WTC11 (cell line): ENCODE data around the gene TRIM46. TPM values are rescaled to one million over a fixed set of nuclear protein-coding genes. Genes with fewer than 3 reads are reported as not detected.

Experiments used
- ATAC-seq: fragments of 200-7000 bp; cut with Tn5 transposase; 2 replicates; pipeline ENCODE4 v1.10.0; 2021; ENCODE audit warnings: mild to moderate bottlenecking, moderate library complexity
- CTCF ChIA-PET: fragments of 300-600 bp; sonication (Branson Sonifier 250); formaldehyde crosslinking; loops from one replicate; lab custom pipeline; 2021; ENCODE audit warnings: antibody characterized with exemption; lab: Charles Lee
- POLR2A ChIA-PET: fragments of 350-600 bp; sonication (Branson Sonifier 250); formaldehyde crosslinking; loops from one replicate; lab custom pipeline; 2021; ENCODE audit warnings: antibody characterized with exemption; lab: Charles Lee
- DNase-seq: peaks from one replicate; pipeline ENCODE4 v3.0.0; 2021; ENCODE audit warnings: low spot score
- H3K27ac Mint-ChIP-seq: 2 replicates; pipeline ENCODE4 v1.8.0; 2021; ENCODE audit warnings: mixed read lengths
- H3K27me3 Mint-ChIP-seq: 2 replicates; pipeline ENCODE4 v1.8.0; 2021; ENCODE audit warnings: low read depth, mild to moderate bottlenecking, moderate library complexity, mixed read lengths
- H3K36me3 Mint-ChIP-seq: 2 replicates; pipeline ENCODE4 v1.8.0; 2021; ENCODE audit warnings: mixed read lengths
- H3K4me1 Mint-ChIP-seq: 2 replicates; pipeline ENCODE4 v1.8.0; 2022; ENCODE audit warnings: mixed read lengths
- H3K4me3 Mint-ChIP-seq: 2 replicates; pipeline ENCODE4 v1.8.0; 2021; ENCODE audit warnings: mild to moderate bottlenecking, moderate library complexity, mixed read lengths
- H3K9me3 Mint-ChIP-seq: 2 replicates; pipeline ENCODE4 v1.8.0; 2021; ENCODE audit warnings: mixed read lengths
- ATF1 ChIP-seq: sonication (generic); formaldehyde crosslinking; IDR thresholded peaks from 2 replicates; pipeline ENCODE4 v1.8.1; 2023; ENCODE audit warnings: mild to moderate bottlenecking, moderate library complexity, missing genetic modification reagents
- EMX1 ChIP-seq: fragments of 250-450 bp; sonication (Bioruptor Pico); IDR thresholded peaks from 2 replicates; pipeline ENCODE4 v1.8.0; 2021; ENCODE audit warnings: mild to moderate bottlenecking
- FOXK1 ChIP-seq: sonication (generic); formaldehyde crosslinking; IDR thresholded peaks from 2 replicates; pipeline ENCODE4 v1.8.0; 2022; ENCODE audit warnings: mild to moderate bottlenecking, moderate library complexity, missing genetic modification reagents
- GABPB1 ChIP-seq: sonication (generic); formaldehyde crosslinking; IDR thresholded peaks from 2 replicates; pipeline ENCODE4 v1.8.1; 2023; ENCODE audit warnings: mild to moderate bottlenecking, missing genetic modification reagents
- GRHL2 ChIP-seq: fragments of 250-450 bp; sonication (Bioruptor Pico); IDR thresholded peaks from 2 replicates; pipeline ENCODE4 v1.8.0; 2022; ENCODE audit warnings: mild to moderate bottlenecking, moderate library complexity; ENCODE audit not compliant: insufficient replicate concordance, severe bottlenecking
- OVOL2 ChIP-seq: fragments of 250-450 bp; sonication (Bioruptor Pico); IDR thresholded peaks from 2 replicates; pipeline ENCODE4 v1.9.0; 2021; ENCODE audit warnings: mild to moderate bottlenecking, borderline replicate concordance
- RELA ChIP-seq: sonication (generic); formaldehyde crosslinking; IDR thresholded peaks from 2 replicates; pipeline ENCODE4 v1.8.1; 2022; ENCODE audit warnings: missing genetic modification reagents, mild to moderate bottlenecking, borderline replicate concordance
- SP1 ChIP-seq: sonication (generic); formaldehyde crosslinking; conservative IDR thresholded peaks from 2 replicates; pipeline ENCODE4 v1.8.1; 2022; ENCODE audit warnings: missing genetic modification reagents
- total RNA-seq: library from RNA; stranded (reverse); gene quantifications from 3 replicates; pipeline ENCODE4 v1.2.3, GENCODE V29; 2021
- TF ChIP-seq, protein P1 (sequence below): sonication (generic); formaldehyde crosslinking; IDR thresholded peaks from 2 replicates; pipeline ENCODE4 v1.8.0; 2023; ENCODE audit warnings: missing genetic modification reagents, mild to moderate bottlenecking, borderline replicate concordance
- TF ChIP-seq, protein P2 (sequence below): fragments of 250-450 bp; sonication (Bioruptor Pico); IDR thresholded peaks from 2 replicates; pipeline ENCODE4 v1.8.0; 2021; ENCODE audit warnings: mild to moderate bottlenecking
- TF ChIP-seq, protein P3 (sequence below): sonication (generic); formaldehyde crosslinking; IDR thresholded peaks from 2 replicates; pipeline ENCODE4 v1.8.0; 2023; ENCODE audit warnings: mild to moderate bottlenecking, missing genetic modification reagents
- TF ChIP-seq, protein P4 (sequence below): sonication (generic); formaldehyde crosslinking; IDR thresholded peaks from 2 replicates; pipeline ENCODE4 v1.8.1; 2022; ENCODE audit warnings: mild to moderate bottlenecking, moderate library complexity, missing genetic modification reagents

TRIM46 gene
- total RNA-seq, 1 experiment from 2014 or later: 22.1 TPM

DNA sequence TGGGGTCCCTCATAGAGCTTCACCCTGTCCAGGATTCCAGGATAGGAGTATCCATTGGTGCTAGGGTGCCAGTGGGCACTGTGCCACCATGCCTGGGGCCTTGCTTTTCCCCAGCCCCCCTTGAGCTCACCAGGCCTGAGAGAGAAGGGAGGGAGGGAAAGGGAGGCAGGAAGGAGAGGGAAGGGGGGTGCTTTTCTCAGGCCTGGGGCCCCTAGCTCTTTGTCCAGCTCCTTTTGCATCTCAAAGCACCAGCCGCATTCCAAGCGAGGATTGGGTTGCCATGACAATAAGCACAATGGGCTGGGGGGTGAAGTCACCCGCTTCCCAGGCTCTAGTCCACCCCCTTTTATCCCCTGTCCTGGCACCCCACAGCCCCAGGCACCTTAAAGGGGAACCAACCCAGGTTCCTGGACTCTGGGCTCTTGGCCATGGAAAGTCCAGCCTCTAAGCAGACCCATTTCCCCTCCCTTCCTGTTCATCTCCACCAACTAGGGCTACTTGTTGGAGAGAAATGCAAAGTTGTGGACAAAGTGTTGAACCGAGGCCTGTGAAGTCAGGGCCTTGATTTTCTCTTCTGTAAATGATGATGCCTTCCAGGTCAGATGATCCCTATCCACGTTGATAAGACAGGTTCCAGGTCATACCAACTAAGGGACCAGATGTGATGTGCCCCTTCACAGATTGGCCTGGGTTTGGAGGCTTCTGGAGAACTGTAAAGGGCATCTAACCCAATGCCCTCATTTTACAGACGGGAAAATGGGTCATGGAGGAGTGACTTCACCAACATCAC, 22.6 kb downstream of the TRIM46 start (continued):
- TF ChIP-seq RELA (CRISPR knock-in tag): no peak
- TF ChIP-seq, protein P1, sequence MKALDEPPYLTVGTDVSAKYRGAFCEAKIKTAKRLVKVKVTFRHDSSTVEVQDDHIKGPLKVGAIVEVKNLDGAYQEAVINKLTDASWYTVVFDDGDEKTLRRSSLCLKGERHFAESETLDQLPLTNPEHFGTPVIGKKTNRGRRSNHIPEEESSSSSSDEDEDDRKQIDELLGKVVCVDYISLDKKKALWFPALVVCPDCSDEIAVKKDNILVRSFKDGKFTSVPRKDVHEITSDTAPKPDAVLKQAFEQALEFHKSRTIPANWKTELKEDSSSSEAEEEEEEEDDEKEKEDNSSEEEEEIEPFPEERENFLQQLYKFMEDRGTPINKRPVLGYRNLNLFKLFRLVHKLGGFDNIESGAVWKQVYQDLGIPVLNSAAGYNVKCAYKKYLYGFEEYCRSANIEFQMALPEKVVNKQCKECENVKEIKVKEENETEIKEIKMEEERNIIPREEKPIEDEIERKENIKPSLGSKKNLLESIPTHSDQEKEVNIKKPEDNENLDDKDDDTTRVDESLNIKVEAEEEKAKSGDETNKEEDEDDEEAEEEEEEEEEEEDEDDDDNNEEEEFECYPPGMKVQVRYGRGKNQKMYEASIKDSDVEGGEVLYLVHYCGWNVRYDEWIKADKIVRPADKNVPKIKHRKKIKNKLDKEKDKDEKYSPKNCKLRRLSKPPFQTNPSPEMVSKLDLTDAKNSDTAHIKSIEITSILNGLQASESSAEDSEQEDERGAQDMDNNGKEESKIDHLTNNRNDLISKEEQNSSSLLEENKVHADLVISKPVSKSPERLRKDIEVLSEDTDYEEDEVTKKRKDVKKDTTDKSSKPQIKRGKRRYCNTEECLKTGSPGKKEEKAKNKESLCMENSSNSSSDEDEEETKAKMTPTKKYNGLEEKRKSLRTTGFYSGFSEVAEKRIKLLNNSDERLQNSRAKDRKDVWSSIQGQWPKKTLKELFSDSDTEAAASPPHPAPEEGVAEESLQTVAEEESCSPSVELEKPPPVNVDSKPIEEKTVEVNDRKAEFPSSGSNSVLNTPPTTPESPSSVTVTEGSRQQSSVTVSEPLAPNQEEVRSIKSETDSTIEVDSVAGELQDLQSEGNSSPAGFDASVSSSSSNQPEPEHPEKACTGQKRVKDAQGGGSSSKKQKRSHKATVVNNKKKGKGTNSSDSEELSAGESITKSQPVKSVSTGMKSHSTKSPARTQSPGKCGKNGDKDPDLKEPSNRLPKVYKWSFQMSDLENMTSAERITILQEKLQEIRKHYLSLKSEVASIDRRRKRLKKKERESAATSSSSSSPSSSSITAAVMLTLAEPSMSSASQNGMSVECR (CRISPR knock-in tag): peak; percentile 46; the same call in 1 of the 2 replicates
- no peak for TF ChIP-seq GABPB1 (CRISPR knock-in tag)
- TF ChIP-seq OVOL2 (CRISPR knock-in tag): no peak
- TF ChIP-seq ATF1 (CRISPR knock-in tag): no peak
- TF ChIP-seq, protein P2, sequence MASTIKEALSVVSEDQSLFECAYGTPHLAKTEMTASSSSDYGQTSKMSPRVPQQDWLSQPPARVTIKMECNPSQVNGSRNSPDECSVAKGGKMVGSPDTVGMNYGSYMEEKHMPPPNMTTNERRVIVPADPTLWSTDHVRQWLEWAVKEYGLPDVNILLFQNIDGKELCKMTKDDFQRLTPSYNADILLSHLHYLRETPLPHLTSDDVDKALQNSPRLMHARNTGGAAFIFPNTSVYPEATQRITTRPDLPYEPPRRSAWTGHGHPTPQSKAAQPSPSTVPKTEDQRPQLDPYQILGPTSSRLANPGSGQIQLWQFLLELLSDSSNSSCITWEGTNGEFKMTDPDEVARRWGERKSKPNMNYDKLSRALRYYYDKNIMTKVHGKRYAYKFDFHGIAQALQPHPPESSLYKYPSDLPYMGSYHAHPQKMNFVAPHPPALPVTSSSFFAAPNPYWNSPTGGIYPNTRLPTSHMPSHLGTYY (CRISPR knock-in tag): 0 out of 2 replicates have a peak, but pooled peaks have one; percentile 45
- TF ChIP-seq, protein P3, sequence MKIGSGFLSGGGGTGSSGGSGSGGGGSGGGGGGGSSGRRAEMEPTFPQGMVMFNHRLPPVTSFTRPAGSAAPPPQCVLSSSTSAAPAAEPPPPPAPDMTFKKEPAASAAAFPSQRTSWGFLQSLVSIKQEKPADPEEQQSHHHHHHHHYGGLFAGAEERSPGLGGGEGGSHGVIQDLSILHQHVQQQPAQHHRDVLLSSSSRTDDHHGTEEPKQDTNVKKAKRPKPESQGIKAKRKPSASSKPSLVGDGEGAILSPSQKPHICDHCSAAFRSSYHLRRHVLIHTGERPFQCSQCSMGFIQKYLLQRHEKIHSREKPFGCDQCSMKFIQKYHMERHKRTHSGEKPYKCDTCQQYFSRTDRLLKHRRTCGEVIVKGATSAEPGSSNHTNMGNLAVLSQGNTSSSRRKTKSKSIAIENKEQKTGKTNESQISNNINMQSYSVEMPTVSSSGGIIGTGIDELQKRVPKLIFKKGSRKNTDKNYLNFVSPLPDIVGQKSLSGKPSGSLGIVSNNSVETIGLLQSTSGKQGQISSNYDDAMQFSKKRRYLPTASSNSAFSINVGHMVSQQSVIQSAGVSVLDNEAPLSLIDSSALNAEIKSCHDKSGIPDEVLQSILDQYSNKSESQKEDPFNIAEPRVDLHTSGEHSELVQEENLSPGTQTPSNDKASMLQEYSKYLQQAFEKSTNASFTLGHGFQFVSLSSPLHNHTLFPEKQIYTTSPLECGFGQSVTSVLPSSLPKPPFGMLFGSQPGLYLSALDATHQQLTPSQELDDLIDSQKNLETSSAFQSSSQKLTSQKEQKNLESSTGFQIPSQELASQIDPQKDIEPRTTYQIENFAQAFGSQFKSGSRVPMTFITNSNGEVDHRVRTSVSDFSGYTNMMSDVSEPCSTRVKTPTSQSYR: 0 out of 2 replicates have a peak, but pooled peaks have one; percentile 54
- TF ChIP-seq, protein P4, sequence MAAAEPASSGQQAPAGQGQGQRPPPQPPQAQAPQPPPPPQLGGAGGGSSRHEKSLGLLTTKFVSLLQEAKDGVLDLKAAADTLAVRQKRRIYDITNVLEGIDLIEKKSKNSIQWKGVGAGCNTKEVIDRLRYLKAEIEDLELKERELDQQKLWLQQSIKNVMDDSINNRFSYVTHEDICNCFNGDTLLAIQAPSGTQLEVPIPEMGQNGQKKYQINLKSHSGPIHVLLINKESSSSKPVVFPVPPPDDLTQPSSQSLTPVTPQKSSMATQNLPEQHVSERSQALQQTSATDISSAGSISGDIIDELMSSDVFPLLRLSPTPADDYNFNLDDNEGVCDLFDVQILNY (CRISPR knock-in tag): no peak
- no peak for TF ChIP-seq GRHL2
- no peak for TF ChIP-seq FOXK1 (CRISPR knock-in tag)
- TF ChIP-seq, all 79 proteins: peak for 10

DNA sequence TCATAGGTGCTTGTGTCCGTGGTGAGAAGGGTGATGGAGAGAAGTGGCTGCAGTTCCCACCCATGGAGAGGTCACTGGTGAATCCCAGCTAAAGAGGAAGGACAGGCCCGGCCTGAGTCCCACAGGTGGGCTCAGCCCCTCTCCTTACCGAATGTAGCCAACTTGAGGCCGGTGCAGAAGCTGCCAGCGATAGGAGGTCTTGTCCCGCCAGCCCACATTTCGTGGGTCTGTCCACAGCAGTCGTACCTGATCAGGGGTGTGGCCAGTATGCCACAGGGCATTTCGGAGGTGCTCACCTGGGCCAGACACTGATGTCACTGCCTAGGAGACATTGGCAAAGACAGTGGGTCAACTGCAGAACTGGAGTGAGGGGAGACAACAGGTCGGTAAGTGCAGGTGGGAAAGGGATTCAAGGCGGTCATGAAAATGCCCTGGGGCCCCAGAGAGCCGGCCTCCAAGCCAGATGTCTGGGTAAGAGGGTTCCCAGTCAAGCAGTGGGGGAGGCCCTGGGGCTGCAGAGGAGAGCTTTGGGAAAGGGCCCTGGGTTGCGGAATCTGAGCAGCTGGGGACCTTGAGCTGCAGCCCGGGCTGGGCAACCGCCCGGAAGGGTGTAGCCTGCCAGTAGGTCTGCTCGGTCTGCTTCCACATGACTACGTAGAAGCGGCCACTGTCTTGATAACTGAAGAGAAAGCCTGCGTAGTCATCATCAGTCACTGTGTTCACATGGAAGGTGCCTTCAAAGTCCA, 23.4 kb downstream of the TRIM46 start:
- H3K27ac Mint-ChIP-seq: peak overlapping the region; percentile 98
- POLR2A ChIA-PET: interaction anchor here (1.0 to 2.3 kb wide), 3 partner anchors 8 to 23 kb away, joined by 5 to 35 read pairs (median 5); partner anchors contain the start of genes MTX1, THBS3 and TRIM46
- ATAC-seq: no peak
- H3K9me3 Mint-ChIP-seq: no peaks in the 10 kb centered on the region
- H3K27me3 Mint-ChIP-seq: peaks cover 4% of the 10 kb centered on the region; the same call in 1 of the 2 replicates
- H3K4me1 Mint-ChIP-seq: peaks cover 32% of the 10 kb centered on the region
- H3K36me3 Mint-ChIP-seq: peaks cover 56% of the 10 kb centered on the region
- TF ChIP-seq SP1 (CRISPR knock-in tag) (no peak), EMX1 (0 out of 2 replicates have a peak, but pooled peaks have one; percentile 47)
- CTCF ChIA-PET: interaction anchor here (1.2 to 1.8 kb wide), 2 partner anchors 10 to 54 kb away, joined by 3 to 6 read pairs; no protein-coding TSS in a partner anchor
- H3K4me3 Mint-ChIP-seq: peak overlapping the region; percentile 99
- no peak for DNase-seq
